Measurements from ENCODE around the gene SMG6. TPM values are rescaled to one million over a fixed set of nuclear protein-coding genes. Genes with fewer than 3 reads are reported as not detected.

The SMG6 gene
- total and polyA plus RNA-seq, 2 experiments from 2014 or later, result 16.8 to 63.1 TPM

GRCh38 chr17:2247005-2247404, 56.6 kb downstream of the SMG6 start:
- Histone ChIP-seq H3K4me2 (ENCODE audit: unreplicated experiment) (no peak overlapping the region), H3K9ac (no peak overlapping the region), H2AFZ (no peak overlapping the region), H3K4me1 (ENCODE audit: insufficient read depth) (peaks cover 32% of the 10 kb centered on the region), H3K4me3 (no peak overlapping the region), H4K20me1 (ENCODE audit: insufficient read depth) (no peaks in the 10 kb centered on the region), H3K9me2 (ENCODE audit: insufficient read depth) (no peaks in the 10 kb centered on the region), H3K79me2 (ENCODE audit: insufficient read depth) (peaks cover 13% of the 10 kb centered on the region), H3K36me3 (ENCODE audit: low read depth) (no peaks in the 10 kb centered on the region), H3K27ac (no peak overlapping the region), H3K9me3 (ENCODE audit: low read depth) (no peaks in the 10 kb centered on the region), H3F3A (ENCODE audit: insufficient read depth) (peaks cover 43% of the 10 kb centered on the region), H3K27me3 (replicated peaks; ENCODE audit: insufficient read depth) (no peaks in the 10 kb centered on the region)
- in situ Hi-C loops (cut with MboI), result loop anchor here (10.0 kb wide), 1 partner anchor 182 kb away; no protein-coding TSS in a partner anchor
- TF ChIP-seq EZH2 (IDR thresholded peaks at IDR 0.05; ENCODE audit: insufficient read depth, poor library complexity, severe bottlenecking) (no peak), EZH2phosphoT487 (IDR thresholded peaks at IDR 0.05; ENCODE audit: insufficient read depth, low read depth) (no peak)
- 95 to 99% methylated on average over 4 of the region's 4 CpGs for WGBS, 2 experiments (ENCODE audit: low coverage in 1 of 2, low lambda C conversion rate in 2 of 2, missing lambda C conversion rate in 2 of 2)
- no peak for DNase-seq

- Histone ChIP-seq H3K9ac (peak overlapping the region; percentile 87), H3K27ac (peak overlapping the region; percentile 99), H3K36me3 (ENCODE audit: low read depth) (no peaks in the 10 kb centered on the region), H3F3A (ENCODE audit: insufficient read depth) (peaks cover 53% of the 10 kb centered on the region), H3K4me2 (ENCODE audit: unreplicated experiment) (peak overlapping the region; percentile 68), H3K9me3 (ENCODE audit: low read depth) (no peaks in the 10 kb centered on the region), H3K4me3 (peak overlapping the region; percentile 33), H3K9me2 (ENCODE audit: insufficient read depth) (no peaks in the 10 kb centered on the region), H3K4me1 (ENCODE audit: insufficient read depth) (peaks cover 40% of the 10 kb centered on the region), H3K79me2 (ENCODE audit: insufficient read depth) (peaks cover 13% of the 10 kb centered on the region), H3K27me3 (replicated peaks; ENCODE audit: insufficient read depth) (no peaks in the 10 kb centered on the region), H4K20me1 (ENCODE audit: insufficient read depth) (no peaks in the 10 kb centered on the region), H2AFZ (no peak overlapping the region)
- 3 to 7% methylated on average over 7 of the region's 7 CpGs for WGBS, 2 experiments (ENCODE audit: low coverage in 1 of 2, low lambda C conversion rate in 2 of 2, missing lambda C conversion rate in 2 of 2)
- TF ChIP-seq EZH2 (IDR thresholded peaks at IDR 0.05; ENCODE audit: insufficient read depth, poor library complexity, severe bottlenecking) (no peak), EZH2phosphoT487 (IDR thresholded peaks at IDR 0.05; ENCODE audit: insufficient read depth, low read depth) (no peak)
- in situ Hi-C loops (cut with MboI), result loop anchor here (10.0 kb wide), 1 partner anchor 180 kb away; no protein-coding TSS in a partner anchor
- DNase-seq, result peak; percentile 94
These were observed 58.8 kb downstream of the SMG6 start for GRCh38 chr17:2244545-2245525.

- no peak for TF ChIP-seq EZH2 (IDR thresholded peaks at IDR 0.05; ENCODE audit: insufficient read depth, poor library complexity, severe bottlenecking)
- no peak for TF ChIP-seq EZH2phosphoT487 (IDR thresholded peaks at IDR 0.05; ENCODE audit: insufficient read depth, low read depth)
- in situ Hi-C loops (cut with MboI), result loop anchor here (10.0 kb wide), 1 partner anchor 179 kb away; no protein-coding TSS in a partner anchor
- WGBS, 2 experiments (ENCODE audit: low coverage in 1 of 2, low lambda C conversion rate in 2 of 2, missing lambda C conversion rate in 2 of 2), result 85 to 90% methylated on average over 5 of the region's 5 CpGs
- H3K4me2 ChIP-seq (ENCODE audit: unreplicated experiment), result peak overlapping the region; percentile 68
- peak overlapping the region; percentile 87 for H3K9ac ChIP-seq
- no peaks in the 10 kb centered on the region for H4K20me1 ChIP-seq (ENCODE audit: insufficient read depth)
- no peak overlapping the region for H2AFZ ChIP-seq
- H3K9me2 ChIP-seq (ENCODE audit: insufficient read depth), result no peaks in the 10 kb centered on the region
- H3K27ac ChIP-seq, result peak overlapping the region; percentile 99
- peak overlapping the region; percentile 33 for H3K4me3 ChIP-seq
- peak; percentile 61 for DNase-seq
- no peaks in the 10 kb centered on the region for H3K27me3 ChIP-seq (replicated peaks; ENCODE audit: insufficient read depth)
- H3F3A ChIP-seq (ENCODE audit: insufficient read depth), result peaks cover 56% of the 10 kb centered on the region
- H3K9me3 ChIP-seq (ENCODE audit: low read depth), result no peaks in the 10 kb centered on the region
- H3K36me3 ChIP-seq (ENCODE audit: low read depth), result no peaks in the 10 kb centered on the region
- peaks cover 13% of the 10 kb centered on the region for H3K79me2 ChIP-seq (ENCODE audit: insufficient read depth)
- H3K4me1 ChIP-seq (ENCODE audit: insufficient read depth), result peaks cover 43% of the 10 kb centered on the region
These were observed 59.6 kb downstream of the SMG6 start for GRCh38 chr17:2243953-2244352.

GRCh38 chr17:2241823-2242222, 61.8 kb downstream of the SMG6 start:
- Histone ChIP-seq H2AFZ (no peak overlapping the region), H3K9me3 (ENCODE audit: low read depth) (no peaks in the 10 kb centered on the region), H3K4me3 (no peak overlapping the region), H3K36me3 (ENCODE audit: low read depth) (no peaks in the 10 kb centered on the region), H3K79me2 (ENCODE audit: insufficient read depth) (peaks cover 13% of the 10 kb centered on the region), H3K9ac (peak overlapping the region; percentile 79), H3K9me2 (ENCODE audit: insufficient read depth) (no peaks in the 10 kb centered on the region), H3K4me2 (ENCODE audit: unreplicated experiment) (no peak overlapping the region), H3K27ac (peak overlapping the region; percentile 92), H4K20me1 (ENCODE audit: insufficient read depth) (no peaks in the 10 kb centered on the region), H3K4me1 (ENCODE audit: insufficient read depth) (peaks cover 64% of the 10 kb centered on the region), H3F3A (ENCODE audit: insufficient read depth) (peaks cover 77% of the 10 kb centered on the region), H3K27me3 (replicated peaks; ENCODE audit: insufficient read depth) (no peaks in the 10 kb centered on the region)
- TF ChIP-seq EZH2 (IDR thresholded peaks at IDR 0.05; ENCODE audit: insufficient read depth, poor library complexity, severe bottlenecking) (no peak), EZH2phosphoT487 (IDR thresholded peaks at IDR 0.05; ENCODE audit: insufficient read depth, low read depth) (no peak)
- 22% methylated on average over 5 of the region's 5 CpGs for WGBS, 2 experiments (ENCODE audit: low coverage in 1 of 2, low lambda C conversion rate in 2 of 2, missing lambda C conversion rate in 2 of 2)
- in situ Hi-C loops (cut with MboI), result loop anchor here (10.0 kb wide), 1 partner anchor 177 kb away; no protein-coding TSS in a partner anchor
- peak; percentile 87 for DNase-seq
